ENCODE data around the gene C2CD4C. TPM values are rescaled to one million over a fixed set of nuclear protein-coding genes. Genes with fewer than 3 reads are reported as not detected.

Gene C2CD4C
- total and polyA plus RNA-seq, 2 of the 13 experiments (the other 11 are each of a cell fraction or from before 2014, with no cell fraction given): not detected

DNA sequence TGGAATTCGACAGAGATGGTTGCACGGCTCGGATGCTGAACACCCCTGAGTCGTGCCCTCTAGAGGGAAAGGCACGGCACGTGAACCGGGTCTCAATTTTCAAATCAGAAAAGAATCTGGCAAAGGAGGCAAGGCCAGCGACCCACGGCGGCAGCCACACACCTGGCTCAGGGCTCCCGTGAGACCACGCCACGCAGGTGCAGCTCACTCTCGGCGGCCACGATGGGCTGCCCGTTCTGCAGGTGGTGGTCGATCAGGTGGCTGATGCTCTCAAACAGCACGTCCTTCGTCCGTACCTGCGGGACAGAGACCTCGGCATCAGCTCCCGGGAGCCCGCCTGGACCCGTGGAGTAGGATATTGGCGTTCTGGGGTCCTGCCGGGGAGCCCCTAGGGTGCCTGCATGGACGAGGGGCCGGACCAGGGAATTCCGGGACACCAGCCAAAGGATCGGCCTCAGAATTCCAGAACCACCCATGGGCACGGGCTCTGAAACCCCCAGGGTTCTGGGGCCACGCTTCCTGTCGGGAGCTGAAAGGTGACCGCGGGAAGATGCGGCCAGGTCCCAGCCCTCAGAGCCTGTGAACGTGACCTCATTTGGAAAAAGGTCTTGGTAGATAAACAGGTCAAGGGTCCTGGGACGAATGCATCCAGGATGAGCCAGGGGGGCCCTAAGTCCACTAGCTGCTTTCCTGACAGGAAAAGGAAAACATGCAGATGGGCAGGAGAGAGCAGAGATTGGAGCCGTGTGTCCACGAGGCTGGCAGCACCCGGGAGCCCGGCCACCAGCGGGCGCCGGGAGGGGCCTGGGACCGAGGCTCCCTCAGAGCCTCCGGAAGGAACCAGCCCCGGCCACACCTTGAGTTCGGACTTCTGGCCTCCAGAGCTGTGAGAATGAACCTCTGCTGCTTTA lies 10.1 kb upstream of the C2CD4C start:
- H3K36me3 ChIP-seq (replicated peaks in 1 of 2; ENCODE audit: control insufficient read depth in 1 of 2, insufficient read depth in 2 of 2, low read length in 2 of 2): 0 out of 5 replicates have a peak, but pooled peaks cover 0 to 1% of the 10 kb centered on the region in 2 experiments
- 84% methylated on average over 35 of the region's 51 CpGs for WGBS (ENCODE audit: low lambda C conversion rate)
- POLR2A ChIA-PET: no interaction called here

More for the DNA sequence above, 10.1 kb upstream of the C2CD4C start:
- ATAC-seq (no peak), DNase-seq (ENCODE audit: low spot score) (no peak), FAIRE-seq (no peak)
- H4K20me1 ChIP-seq (ENCODE audit: insufficient read depth, low read length): peaks cover 6% of the 10 kb centered on the region; the same call in 1 of the 2 replicates
- H3K9me3 ChIP-seq (ENCODE audit: low read length): no peaks in the 10 kb centered on the region
- no peak overlapping the region for H3K4me3 ChIP-seq (replicated peaks in 1 of 3; ENCODE audit: insufficient read depth in 1 of 3, low read depth in 2 of 3, low read length in 3 of 3)
- no TSS peak for BruUV-seq (replicated peaks)
- intact Hi-C loops (cut with micrococcal nuclease; ENCODE audit: unreplicated experiment): no loop called here
- no peak overlapping the region for H3K27ac ChIP-seq (ENCODE audit: extremely low read length, insufficient read depth, low read length)
- H3K27me3 ChIP-seq (ENCODE audit: control insufficient read depth in 1 of 2, insufficient read depth in 2 of 2, low read length in 2 of 2): no peaks in the 10 kb centered on the region
- CTCF ChIA-PET (ENCODE audit: low intra/inter-chr PET ratio, low total read pairs): no interaction called here
- no peak overlapping the region for H2AFZ ChIP-seq (ENCODE audit: low read length)
- no peaks in the 10 kb centered on the region for H3K4me1 ChIP-seq (ENCODE audit: insufficient read depth, low read length)
- no peak overlapping the region for H3K4me2 ChIP-seq (ENCODE audit: low read depth, low read length)
- no peaks in the 10 kb centered on the region for H3K79me2 ChIP-seq (ENCODE audit: insufficient read depth, low read length)
- in situ Hi-C loops (cut with HindIII; ENCODE audit: extremely low pct_ligation_motif_present, low pct_unique_long_range_greater_than_20kb): no loop called here
- H3K9ac ChIP-seq (ENCODE audit: insufficient read depth, low read depth, low read length): no peak overlapping the region
- no peak for TF ChIP-seq REPIN1 (CRISPR knock-in tag; IDR thresholded peaks at IDR 0.05; ENCODE audit: borderline replicate concordance, low read depth)
- TF ChIP-seq SP1 (IDR thresholded peaks at IDR 0.05): no peak
- TF ChIP-seq SP1 (CRISPR knock-in tag; IDR thresholded peaks at IDR 0.05): no peak
- TF ChIP-seq, protein P1, sequence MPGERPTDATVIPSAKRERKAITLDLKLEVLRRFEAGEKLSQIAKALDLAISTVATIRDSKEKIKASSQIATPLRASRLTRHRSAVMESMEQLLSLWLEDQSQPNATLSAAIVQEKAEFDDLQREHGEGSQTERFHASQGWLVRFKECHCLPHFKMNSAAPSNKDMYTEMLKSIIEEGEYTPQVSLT (CRISPR knock-in tag; IDR thresholded peaks at IDR 0.05; ENCODE audit: borderline replicate concordance, low read depth): no peak
- TF ChIP-seq ONECUT2 (CRISPR knock-in tag; IDR thresholded peaks at IDR 0.05): no peak
- no peak for TF ChIP-seq FOXM1 (CRISPR knock-in tag; IDR thresholded peaks at IDR 0.05)
- TF ChIP-seq KLF11 (CRISPR knock-in tag; IDR thresholded peaks at IDR 0.05): no peak
- TF ChIP-seq, protein P2, sequence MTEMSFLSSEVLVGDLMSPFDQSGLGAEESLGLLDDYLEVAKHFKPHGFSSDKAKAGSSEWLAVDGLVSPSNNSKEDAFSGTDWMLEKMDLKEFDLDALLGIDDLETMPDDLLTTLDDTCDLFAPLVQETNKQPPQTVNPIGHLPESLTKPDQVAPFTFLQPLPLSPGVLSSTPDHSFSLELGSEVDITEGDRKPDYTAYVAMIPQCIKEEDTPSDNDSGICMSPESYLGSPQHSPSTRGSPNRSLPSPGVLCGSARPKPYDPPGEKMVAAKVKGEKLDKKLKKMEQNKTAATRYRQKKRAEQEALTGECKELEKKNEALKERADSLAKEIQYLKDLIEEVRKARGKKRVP (CRISPR knock-in tag; IDR thresholded peaks at IDR 0.05): no peak
- no peak for TF ChIP-seq ZNF577 (CRISPR knock-in tag; IDR thresholded peaks at IDR 0.05; ENCODE audit: borderline replicate concordance, low read depth)
- TF ChIP-seq SALL1 (CRISPR knock-in tag; IDR thresholded peaks at IDR 0.05): no peak
- no peak for TF ChIP-seq POGZ (CRISPR knock-in tag; IDR thresholded peaks at IDR 0.05)
- TF ChIP-seq AGO2 (optimal IDR thresholded peaks at IDR 0.05; ENCODE audit: low read depth, low read length): no peak
- TF ChIP-seq MATR3 (CRISPR knock-in tag; IDR thresholded peaks at IDR 0.05): no peak
- TF ChIP-seq, protein P3, sequence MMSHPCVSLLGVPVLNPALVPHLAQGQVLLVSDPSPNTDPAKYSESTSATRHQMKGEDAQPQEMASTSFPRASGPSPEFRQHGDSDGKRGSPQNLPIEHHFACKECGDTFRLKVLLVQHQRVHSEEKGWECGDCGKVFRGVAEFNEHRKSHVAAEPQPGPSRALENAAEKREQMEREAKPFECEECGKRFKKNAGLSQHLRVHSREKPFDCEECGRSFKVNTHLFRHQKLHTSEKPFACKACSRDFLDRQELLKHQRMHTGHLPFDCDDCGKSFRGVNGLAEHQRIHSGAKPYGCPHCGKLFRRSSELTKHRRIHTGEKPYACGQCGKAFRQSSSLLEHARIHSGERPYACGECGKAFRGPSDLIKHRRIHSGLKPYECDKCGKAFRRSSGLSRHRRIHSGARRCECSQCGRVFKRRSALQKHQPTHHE (CRISPR knock-in tag; IDR thresholded peaks at IDR 0.05; ENCODE audit: borderline replicate concordance): no peak
- TF ChIP-seq TARDBP (CRISPR knock-in tag; IDR thresholded peaks at IDR 0.05): no peak
- TF ChIP-seq JUNB (CRISPR knock-in tag; IDR thresholded peaks at IDR 0.05; ENCODE audit: borderline replicate concordance): no peak
- no peak for TF ChIP-seq BRCA1 (CRISPR knock-in tag; IDR thresholded peaks at IDR 0.05)
- TF ChIP-seq TCF7 (IDR thresholded peaks at IDR 0.05; ENCODE audit: low read depth): no peak
- TF ChIP-seq ZNF841 (CRISPR knock-in tag; IDR thresholded peaks at IDR 0.05; ENCODE audit: borderline replicate concordance): no peak
- TF ChIP-seq ZFP36L2 (CRISPR knock-in tag; IDR thresholded peaks at IDR 0.05): no peak
